Hair follicular keratinocyte (primary cell): ENCODE data around the gene ELOF1. TPM values are rescaled to one million over a fixed set of nuclear protein-coding genes. Genes with fewer than 3 reads are reported as not detected.

ENCODE experiments used
- total RNA-seq: library from RNA; depleted of rRNA; stranded (reverse); fragments of >200 nt; gene quantifications from 2 replicates; pipeline ENCODE4 v1.2.3, GENCODE V29; 2015

ELOF1 gene
- 45.7 and 54.3 TPM in 2 replicates for total RNA-seq

DNA sequence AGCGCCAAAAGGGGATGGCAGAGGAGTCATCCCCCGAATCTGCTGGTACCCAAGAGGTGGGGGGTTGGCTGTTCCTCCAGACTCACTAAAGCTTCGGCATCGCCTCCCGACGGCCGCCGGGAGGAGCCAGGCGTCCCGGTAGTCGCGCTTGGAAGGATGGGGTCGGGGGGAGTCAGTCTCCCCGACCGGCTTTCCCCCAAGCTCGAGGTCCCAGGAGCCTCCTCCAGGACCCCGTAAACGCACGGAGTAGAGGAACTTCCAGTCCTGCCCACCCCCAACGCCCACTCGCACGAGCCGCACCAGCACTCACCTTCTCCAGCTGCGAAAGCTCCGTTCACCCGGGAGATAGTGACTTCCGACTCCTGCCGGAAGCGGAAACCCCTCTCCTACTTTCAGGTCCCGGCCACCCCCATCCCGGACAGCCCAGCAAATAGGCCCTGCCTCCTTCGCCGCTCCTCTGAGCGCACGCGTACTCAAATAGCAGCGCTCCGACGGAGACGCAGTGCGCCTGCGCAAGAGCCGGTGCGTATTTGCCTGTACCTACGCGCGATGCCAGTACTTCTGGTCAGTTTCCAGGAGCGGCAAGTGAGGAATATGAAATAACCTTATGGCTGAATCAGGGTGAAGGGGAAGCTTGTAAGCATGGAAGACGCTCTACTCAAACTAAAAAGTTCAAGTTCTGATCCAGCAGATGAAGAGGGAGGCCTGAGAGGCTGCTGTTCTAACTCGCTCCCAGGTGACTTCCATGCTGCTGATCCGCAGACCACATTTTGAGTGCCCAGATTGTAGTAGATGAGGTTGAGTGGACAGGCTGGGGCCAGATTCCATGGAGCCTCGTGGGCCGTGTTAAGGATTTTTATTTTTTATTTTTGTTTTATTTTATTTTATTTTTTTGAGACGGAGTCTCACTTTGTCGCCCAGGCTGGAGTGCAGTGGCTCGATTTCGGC, at the start of gene ELOF1:
Gene ELOF1 (minus strand): TSS at position 350 of the 948 bp plus-strand sequence. CDS start 4,883 bp downstream, outside the sequence.

DNA sequence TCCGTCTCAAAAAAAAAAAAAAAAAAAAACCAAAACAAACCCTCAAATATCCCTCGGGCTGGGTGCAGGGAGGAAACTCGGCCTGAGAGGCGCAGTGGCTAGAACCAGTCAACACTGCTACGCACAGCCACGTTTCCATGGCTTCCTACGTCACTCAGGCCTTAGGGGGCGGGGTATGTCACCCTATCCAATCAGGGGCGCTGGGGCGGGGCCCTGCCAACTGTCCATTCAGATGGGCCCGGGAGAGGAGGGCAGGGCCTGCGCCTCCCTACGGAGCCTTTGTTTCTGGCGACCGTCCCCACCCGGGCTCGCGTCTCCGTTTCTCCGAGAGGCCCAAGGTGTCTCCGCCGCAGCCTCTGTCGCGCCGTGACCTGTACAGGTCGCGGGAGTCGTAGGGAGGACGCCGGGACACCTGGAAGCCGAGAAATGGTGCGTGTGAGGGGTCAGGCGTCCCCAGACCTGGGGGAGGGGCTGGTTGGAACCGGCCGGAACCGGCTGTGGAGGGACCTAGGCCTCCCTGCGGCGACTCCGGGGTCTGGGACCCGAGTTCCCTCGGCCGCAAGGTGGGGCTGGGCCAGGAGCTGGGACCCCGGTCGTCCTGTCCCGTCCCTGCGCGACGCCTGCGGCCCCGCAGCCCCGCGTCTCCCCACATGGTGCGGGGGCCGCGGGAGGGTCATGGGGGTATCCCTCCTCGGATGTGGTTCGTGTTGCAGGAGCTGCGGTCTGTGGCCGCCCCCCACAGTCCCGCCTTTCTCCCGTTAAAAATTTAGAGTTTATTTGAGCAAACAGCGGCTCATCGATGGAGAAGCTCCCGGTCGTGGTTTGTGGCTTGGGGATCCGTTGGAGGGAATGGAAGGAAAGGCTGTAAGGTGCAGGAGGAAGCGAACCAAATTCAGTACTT, 38.4 kb upstream of the ELOF1 start, which contains the start of gene ZNF627:
Gene ZNF627 (plus strand): TSS at position 282 of the 901 bp plus-strand sequence. CDS start 145 bp downstream, at position 427.

DNA sequence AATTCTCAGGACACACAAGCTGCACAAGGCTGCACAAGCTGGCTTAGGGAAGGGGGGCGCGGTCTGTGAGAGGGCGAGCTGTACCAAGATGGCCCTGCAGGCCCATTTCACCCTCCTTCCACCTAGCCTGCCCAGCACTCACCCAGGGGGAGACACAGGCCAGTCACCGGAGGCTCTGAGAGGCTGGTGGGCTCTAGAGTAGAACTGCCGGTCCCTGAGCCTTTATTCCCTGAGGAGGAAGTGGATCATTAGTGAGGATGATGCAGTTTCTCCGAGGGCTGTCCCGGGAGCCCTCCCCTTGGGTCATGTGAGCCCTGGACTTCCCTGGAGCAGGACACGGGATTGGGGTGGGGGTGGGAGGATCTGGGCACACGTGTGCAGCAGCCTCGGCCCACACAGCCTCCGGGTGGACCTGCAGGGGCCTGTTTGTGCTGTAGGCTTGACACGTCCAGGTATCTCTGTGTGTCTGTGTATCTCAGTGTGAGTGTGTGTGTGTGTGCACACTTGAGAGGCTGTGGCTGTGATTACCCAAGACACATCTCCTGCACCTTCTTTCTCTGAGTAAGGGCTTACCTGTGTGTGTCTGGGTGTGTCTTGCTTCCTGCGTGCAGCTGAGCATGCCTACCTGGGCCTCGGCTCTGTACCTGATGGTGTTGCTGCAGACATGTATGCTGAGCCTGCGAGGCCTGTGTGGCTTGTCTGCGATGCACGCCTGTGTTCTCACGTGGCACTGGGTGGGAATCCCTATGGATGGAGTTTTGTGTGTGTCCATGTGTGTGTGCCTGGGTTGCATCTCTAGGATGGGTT, 18.6 kb upstream of the ELOF1 start, which contains the start of gene ACP5:
Gene ACP5 (minus strand): TSS at position 195 of the 807 bp plus-strand sequence. CDS start 328 bp downstream, outside the sequence.

DNA sequence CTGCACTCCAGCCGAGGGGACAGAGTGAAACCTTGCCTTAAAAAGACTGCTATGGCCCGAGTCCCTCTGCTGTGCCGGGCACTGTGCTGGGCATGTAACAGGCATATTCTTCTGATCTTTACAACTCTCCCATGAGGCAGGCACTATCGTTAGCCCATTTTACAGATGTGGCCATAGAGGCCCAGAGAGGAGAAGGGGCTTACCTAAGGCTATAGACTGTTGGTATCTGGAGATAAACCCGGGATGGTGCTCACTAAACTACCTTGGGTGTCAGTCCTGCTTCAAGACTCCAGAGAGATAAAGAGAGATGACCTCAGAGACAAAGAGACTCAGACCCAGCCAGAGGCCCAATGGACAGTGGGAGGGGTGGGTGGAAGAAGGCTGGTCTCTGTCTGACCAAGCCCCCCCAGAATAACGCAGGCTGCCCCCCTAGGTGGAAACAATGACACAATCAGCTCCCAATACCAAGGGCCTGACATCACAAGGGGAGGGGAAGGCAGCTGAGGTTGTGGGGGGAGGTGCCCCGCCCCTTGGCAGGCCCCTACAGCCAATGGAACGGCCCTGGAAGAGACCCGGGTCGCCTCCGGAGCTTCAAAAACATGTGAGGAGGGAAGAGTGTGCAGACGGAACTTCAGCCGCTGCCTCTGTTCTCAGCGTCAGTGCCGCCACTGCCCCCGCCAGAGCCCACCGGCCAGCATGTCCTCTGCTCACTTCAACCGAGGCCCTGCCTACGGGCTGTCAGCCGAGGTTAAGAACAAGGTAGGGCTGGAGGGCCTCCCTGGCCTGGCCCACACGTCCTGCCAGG, 20.6 kb downstream of the ELOF1 start, which contains the start of gene CNN1:
Gene CNN1 (plus strand): TSS at position 620 of the 805 bp plus-strand sequence. CDS start 77 bp downstream, at position 697.

GRCh38 chr19:11528551-11529341, 30.3 kb downstream of the ELOF1 start, which contains the start of gene ECSIT:
Gene ECSIT (minus strand): TSS chr19:11529134. CDS start chr19:11519170, 9,964 bp downstream.

GRCh38 chr19:11505504-11506100, 53.4 kb downstream of the ELOF1 start, which contains the start of gene ZNF653:
Gene ZNF653 (minus strand): TSS chr19:11505839. CDS start chr19:11505786, 53 bp downstream.

Other genes with a start within 250 kb of the ELOF1 start
- gene RAB3D, start 219.6 kb downstream of the ELOF1 start, total RNA-seq: 42.8 and 59.5 TPM in 2 replicates
- 202 and 213 TPM in 2 replicates for gene TMEM205, start 213.0 kb downstream of the ELOF1 start, total RNA-seq
- 3.4 and 5.3 TPM in 2 replicates for gene CCDC159, start 212.7 kb downstream of the ELOF1 start, total RNA-seq
- gene PLPPR2, start 203.8 kb downstream of the ELOF1 start, total RNA-seq: 11.5 and 15.8 TPM in 2 replicates
- gene SWSAP1, start 184.6 kb downstream of the ELOF1 start, total RNA-seq: 2.7 and 3.9 TPM in 2 replicates
- gene EPOR, start 174.9 kb downstream of the ELOF1 start, total RNA-seq: 3.4 and 5.0 TPM in 2 replicates
- gene RGL3, start 139.9 kb downstream of the ELOF1 start, total RNA-seq: not detected in 2 replicates
- gene ODAD3, start 124.1 kb downstream of the ELOF1 start, total RNA-seq: not detected in 2 replicates
- 157 and 216 TPM in 2 replicates for gene PRKCSH, start 123.6 kb downstream of the ELOF1 start, total RNA-seq
- gene ELAVL3, start 78.2 kb downstream of the ELOF1 start, total RNA-seq: 0.70 TPM in 1 of 2 replicates, not detected in the other
- gene ZNF653, start 53.4 kb downstream of the ELOF1 start, total RNA-seq: 6.7 and 8.4 TPM in 2 replicates
- 54.9 and 71.0 TPM in 2 replicates for gene ECSIT, start 30.1 kb downstream of the ELOF1 start, total RNA-seq
- gene CNN1, start 20.4 kb downstream of the ELOF1 start, total RNA-seq: not detected in 2 replicates
- 20.6 and 32.1 TPM in 2 replicates for gene ACP5, start 18.4 kb upstream of the ELOF1 start, total RNA-seq
- gene ZNF627, start 38.3 kb upstream of the ELOF1 start, total RNA-seq: 7.4 and 8.3 TPM in 2 replicates
- 3.0 and 5.2 TPM in 2 replicates for gene ZNF823, start 179.7 kb upstream of the ELOF1 start, total RNA-seq
- gene ZNF441, start 207.8 kb upstream of the ELOF1 start, total RNA-seq: 1.3 and 1.9 TPM in 2 replicates
- gene ZNF491, start 239.3 kb upstream of the ELOF1 start, total RNA-seq: 0.11 and 0.23 TPM in 2 replicates